A549 treated with dexamethasone at 1 μM for 4 hours (cell line): Measurements from ENCODE around the gene SPINK8. TPM values are rescaled to one million over a fixed set of nuclear protein-coding genes. Genes with fewer than 3 reads are reported as not detected.

Experiments used
- total RNA-seq: library from RNA; stranded (reverse); fragments of 200-300 nt; extraction: Qiagen RNA extraction; gene quantifications from 5 replicates; pipeline ENCODE4 v1.2.3, GENCODE V29; 2022

SPINK8 gene
- not detected in 5 replicates for total RNA-seq

DNA sequence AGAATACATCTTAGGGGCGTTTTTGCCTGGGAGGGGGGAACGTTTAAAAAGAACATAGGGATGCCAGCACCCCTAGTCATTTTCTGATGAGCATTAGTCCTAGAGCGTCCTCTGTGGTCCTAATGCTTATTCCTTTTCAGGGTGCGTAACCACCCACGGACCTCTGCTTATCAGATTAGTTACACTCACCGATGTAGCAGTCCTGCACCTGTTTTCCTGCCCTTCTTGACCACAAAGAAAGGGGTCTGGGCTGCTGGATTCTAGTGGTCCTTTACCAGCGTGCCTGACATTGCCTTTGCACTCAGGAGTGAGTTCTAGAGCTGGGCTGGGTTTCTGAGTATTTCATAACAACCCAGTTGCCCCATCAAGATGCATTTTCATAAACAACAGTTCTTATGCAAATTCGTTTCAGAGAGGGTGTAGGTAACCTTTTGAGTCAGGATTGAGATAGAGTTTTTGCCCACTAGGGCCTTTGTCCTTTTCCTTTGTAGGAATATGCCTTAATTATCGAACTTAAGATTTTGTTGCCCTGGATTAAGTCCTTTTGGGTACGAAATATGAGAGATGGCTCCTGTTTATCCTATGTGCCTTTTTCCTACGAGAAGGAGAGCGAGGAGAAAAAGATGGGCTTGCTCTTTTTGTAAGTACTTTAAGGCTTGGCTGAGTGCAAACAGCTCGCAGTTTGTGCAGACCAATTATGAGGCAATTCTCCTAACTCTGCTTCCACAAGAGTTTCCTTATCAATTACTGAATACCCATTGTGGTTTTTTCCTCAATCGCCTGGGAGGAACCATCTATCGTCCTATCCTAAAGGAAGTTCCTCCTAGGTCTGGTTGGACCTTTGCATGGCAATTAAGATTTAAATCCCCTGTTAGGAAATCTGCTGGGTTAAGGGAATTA lies at the start of gene SPINK8:
SPINK8 (minus strand) TSS at position 316 of the 900 bp plus-strand sequence. CDS start 5,320 bp downstream, outside the sequence.

DNA sequence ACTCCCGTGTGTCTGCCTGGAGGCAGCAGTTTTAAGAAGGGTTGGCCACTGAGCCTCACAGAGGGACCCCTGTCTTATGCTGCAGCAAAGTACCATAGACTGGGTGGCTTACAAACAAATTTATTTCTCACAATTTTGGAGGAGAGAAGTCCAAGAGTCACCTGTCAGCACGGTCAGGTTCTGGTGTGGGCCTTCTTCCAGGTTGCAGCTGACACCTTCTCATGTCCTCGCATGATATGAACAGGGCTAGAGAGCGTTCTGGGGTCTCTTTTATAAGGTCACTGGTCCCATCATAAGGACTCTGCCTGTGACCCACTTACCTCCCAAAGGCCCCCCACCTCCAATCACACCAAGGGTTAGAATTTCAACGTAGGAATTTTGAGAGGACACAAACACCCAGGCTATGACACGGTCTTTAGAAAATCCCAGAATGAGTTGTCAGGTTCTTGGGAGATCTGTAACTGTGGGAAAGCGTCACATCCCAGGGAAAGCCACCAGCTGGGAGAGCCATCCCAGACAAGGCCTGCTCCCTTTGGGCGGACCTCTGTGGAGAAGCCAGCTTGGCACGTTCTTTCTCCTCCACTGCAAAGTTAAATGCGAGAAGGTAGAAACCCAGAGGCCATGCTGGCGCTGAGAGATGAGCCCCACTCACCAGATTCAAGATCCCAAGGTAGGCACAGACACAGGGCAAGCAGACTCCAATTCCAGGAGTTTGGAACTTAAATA lies 38.4 kb upstream of the SPINK8 start, which contains the start of gene FBXW12:
FBXW12 (plus strand) TSS at position 569 of the 726 bp plus-strand sequence. CDS start 549 bp downstream, outside the sequence.

DNA sequence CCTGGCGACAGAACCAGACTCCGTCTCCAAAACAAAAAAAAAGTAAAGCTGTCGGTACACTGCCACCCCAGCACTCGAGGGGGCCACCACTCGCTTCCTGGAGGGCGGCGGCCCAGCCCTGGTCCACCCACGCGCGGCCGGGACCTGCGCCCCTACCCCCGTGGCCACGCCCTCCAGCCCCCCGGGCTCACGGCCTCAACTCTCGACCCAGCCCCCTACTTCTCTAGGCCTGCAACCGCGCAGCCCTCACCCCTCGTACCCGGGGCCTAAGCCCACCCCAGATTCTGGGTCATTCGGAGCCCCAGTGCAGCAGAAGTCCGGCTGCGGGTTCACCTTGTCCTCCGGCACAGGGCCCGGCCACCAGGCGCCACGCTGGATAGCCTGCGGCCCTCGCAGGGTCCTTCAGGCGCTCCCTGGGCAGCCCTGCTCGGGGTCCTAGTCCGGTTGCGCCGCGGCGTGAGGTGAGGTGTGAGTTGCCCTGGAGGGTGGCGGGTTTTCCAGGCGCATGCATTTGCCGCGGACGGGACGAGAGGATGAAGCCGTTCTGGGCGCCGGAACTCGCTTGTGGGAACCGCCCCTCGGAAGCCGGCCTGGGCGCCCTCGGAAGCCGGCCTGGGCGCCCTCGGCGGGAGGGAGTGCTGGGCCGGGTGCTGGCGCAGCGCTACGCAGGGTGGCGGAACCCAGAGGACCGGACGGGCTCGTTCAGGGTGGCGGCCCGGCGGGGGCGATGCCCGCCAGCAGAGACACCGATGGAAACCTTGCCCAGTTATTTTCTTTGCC lies 32.3 kb downstream of the SPINK8 start, which contains the start of gene NME6:
NME6 (minus strand) TSS at position 348 of the 780 bp plus-strand sequence.

Other genes with a start within 250 kb of the SPINK8 start
- 8.2 to 10.2 TPM (median 9.2 TPM) in 5 replicates for gene CDC25A, start 145.2 kb downstream of the SPINK8 start, total RNA-seq
- gene CAMP, start 110.2 kb downstream of the SPINK8 start, total RNA-seq = 0.13 to 0.15 TPM in 2 of 5 replicates, not detected in the others
- 2.0 to 2.7 TPM (median 2.4 TPM) in 5 replicates for gene ZNF589, start 92.6 kb downstream of the SPINK8 start, total RNA-seq
- 21.6 to 26.5 TPM (median 22.3 TPM) in 5 replicates for gene NME6, start 32.3 kb downstream of the SPINK8 start, total RNA-seq
- not detected in 5 replicates for gene FBXW12, start 38.6 kb upstream of the SPINK8 start, total RNA-seq
- gene PLXNB1, start 96.4 kb upstream of the SPINK8 start, total RNA-seq = 11.2 to 20.0 TPM (median 16.7 TPM) in 5 replicates
- gene CCDC51, start 106.5 kb upstream of the SPINK8 start, total RNA-seq = 24.8 to 28.3 TPM (median 26.7 TPM) in 5 replicates
- gene TMA7, start 106.6 kb upstream of the SPINK8 start, total RNA-seq = 273 to 468 TPM (median 291 TPM) in 5 replicates
- gene ATRIP, start 113.1 kb upstream of the SPINK8 start, total RNA-seq = 7.7 to 8.8 TPM (median 8.4 TPM) in 5 replicates
- gene SHISA5, start 170.5 kb upstream of the SPINK8 start, total RNA-seq = 95.5 to 137 TPM (median 133 TPM) in 5 replicates
- 7.4 to 13.5 TPM (median 10.4 TPM) in 5 replicates for gene PFKFB4, start 223.1 kb upstream of the SPINK8 start, total RNA-seq
- 4.9 to 8.5 TPM (median 6.9 TPM) in 5 replicates for gene UCN2, start 230.1 kb upstream of the SPINK8 start, total RNA-seq